NCI-H82 (cell line): Measurements from ENCODE around the gene SENP1.

Source experiments
- DNase-seq: peaks from one replicate; lab custom pipeline; 2025; lab: John Stamatoyannopoulos, UW

SENP1 gene

DNA sequence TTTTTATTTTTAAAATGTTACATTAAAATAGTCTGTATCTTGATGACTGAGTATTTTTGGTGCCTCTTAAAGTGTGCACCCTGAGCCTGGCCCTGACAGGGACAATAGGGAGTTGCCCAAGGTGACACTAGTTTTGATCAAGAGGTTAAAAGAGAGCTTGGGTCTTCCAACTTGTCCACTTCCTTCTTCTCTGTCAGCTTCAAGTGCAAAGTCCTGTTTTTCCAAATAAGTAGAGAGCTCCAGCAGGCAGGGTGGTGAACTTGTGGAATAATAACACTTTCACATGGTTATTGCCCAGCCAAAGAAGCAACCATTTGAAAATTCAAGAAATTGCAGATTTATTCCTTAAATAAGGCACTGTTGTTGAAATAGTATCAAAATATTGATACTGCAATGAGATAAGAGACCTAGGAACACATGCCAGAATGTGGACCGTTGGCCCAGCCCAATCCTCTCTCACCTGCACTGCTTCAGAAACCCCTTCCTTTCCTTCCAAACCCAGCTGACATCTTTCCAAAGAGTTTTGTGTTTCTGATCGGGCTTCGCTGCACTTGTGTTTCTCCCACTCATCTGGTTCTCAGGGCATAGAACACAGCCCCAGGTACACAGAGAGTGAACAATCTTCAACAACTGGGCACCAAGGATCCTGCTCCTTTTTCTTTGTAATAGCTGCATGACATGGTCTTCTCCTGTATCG lies 87.8 kb downstream of the SENP1 start:
- DNase-seq, result no peak

DNA sequence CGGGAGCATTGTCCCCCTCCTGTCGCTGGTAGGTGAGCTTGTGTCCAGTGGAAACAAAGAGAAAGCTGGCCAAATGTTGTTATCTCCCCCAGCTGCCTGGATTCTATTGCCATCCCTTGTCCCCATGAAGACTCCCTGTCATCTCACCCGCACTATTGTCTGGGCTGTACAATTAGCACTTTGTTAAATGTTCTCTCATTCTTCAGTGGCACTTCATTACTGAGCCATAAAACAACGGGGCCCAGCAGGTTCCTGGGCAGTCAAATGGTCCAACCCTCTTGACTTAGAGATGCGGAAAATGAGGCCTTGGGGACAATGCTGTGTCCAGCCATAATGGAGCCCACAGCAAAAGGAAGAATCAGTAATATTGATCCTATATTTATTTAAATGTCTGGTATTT lies 88.4 kb downstream of the SENP1 start:
- no peak for DNase-seq

DNA sequence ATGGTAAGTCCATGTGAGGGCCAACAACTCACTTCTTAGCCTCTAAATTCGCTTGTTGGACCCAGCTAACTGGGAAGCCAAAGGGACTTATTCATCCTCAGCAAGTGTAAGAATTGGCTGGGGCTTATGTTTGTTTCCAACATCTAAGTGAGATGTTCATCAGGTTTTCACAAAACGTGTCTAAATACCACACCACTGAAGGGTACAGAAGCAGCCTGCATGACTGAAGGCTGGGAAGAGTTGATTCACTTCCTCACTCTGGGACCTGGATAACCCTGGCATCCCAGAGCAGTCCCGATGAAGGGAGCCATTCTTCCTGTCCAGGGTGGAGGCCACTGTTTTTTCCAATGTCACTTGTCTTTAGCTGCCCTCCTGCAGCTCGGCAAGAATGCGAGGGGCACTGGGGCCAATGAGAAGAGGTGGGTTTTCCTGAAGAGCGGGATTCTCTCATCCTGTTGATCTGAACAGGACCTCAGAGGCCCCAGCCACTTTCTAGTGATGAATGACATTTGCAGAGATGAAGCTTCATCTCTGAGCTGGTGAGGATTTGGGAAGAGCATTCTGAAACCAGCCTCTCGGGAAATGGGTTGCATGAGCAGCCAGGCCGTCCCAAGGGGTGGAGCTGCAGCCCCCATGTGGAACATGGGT lies 89.4 kb downstream of the SENP1 start:
- no peak for DNase-seq

DNA sequence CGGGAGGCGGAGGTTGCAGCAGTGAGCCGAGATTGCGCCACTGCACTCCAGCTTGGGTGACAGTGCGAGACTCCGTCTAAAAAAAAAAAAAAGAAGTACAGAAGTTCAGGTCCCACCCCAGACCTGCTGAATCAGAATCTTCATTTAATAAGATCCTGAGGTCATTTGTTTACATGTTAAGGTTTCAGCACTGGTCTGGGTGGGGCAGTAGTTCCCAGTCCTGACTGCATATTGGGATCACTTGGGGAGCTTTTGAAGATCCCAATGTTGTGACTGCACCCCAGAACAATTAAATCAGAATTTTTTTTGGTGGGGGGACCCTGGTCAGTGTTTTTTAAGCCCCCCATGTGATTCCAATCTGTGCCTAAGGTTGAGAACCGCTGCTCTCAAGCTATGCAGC lies 89.9 kb downstream of the SENP1 start:
- DNase-seq, result no peak

DNA sequence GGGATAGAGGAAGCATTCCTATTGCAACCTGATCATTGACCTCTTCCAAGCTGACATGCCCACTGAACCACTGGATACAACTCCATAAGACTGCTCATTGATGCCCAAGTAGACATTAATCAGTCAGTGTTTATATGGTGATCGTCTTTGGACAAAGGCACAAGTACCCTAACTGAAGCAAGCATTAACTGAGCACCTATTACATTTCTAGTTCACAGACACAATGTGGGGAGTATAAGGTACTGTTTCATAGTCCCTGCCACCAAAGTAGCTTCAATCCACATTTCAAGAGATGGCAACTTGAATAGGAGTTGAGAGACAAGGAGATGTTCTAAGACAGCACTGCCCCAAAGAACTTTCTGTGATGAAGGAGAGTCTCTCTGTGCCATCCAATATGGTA lies 90.8 kb downstream of the SENP1 start:
- DNase-seq, result no peak

DNA sequence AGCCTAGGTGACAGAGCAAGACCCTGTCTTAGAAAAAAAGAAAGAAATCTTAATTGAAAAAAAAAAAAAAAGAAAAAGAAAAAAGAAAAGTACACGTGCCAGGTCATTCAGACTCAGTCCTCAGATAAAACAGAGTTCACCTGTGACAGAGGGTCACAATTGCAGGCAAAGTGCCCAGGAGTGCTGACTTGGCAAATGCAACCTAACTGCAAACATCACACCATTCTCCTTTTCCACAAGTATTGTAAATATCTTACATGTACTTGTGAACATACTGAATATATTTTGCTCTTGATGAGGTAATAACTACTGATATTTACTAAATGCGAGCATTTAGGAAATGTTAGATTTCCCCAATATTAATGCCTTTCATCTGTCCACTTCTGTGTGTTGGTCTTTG lies 92.6 kb downstream of the SENP1 start:
- DNase-seq, result no peak

DNA sequence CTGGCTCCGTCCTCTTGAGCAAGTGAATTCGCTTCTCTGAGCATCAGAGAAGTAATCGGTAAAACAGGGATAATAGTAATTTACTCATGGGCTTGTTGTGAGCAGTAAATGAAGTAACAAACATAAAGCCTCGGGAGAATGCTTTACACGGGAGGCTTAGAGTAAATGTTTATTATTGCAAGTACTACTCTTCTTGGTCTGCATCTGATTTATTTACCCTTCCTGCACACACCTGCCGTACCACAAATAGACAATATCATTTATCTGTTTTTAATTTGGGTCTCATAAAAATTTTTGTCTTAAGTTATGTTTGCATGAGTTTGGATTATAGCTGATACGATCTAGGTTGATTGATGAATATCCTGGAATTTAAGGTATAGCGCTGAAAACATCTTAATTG lies 93.8 kb downstream of the SENP1 start:
- no peak for DNase-seq

DNA sequence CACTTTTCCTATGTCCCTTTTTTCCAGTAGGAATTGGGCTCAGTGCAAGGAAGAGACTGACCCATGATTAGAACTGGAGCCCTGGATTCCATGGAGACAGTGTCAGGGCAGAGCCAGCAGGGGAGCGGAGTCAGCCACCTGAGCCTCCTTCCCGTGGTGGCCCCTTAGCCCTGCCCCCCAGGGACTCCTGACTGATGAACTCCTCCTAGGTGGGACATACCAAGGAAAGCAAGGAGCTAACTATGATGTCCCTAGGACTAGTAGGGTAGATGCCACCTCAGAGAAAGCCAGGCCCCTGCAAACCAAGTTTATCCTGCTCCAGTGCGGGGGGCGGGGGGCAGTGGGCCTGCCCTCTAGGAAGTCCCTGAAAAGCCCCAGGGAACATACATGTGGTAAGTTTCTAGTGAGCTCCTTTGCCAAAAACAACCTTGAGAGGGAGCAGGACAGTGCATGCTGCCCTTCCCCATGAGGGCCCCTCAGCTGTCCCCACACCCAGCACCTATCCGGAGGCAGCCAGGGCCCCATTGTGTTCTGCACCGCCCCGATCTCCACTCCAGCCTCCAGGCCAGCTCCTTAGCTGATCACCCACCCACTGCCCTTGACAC lies 95.4 kb downstream of the SENP1 start:
- DNase-seq, result no peak

DNA sequence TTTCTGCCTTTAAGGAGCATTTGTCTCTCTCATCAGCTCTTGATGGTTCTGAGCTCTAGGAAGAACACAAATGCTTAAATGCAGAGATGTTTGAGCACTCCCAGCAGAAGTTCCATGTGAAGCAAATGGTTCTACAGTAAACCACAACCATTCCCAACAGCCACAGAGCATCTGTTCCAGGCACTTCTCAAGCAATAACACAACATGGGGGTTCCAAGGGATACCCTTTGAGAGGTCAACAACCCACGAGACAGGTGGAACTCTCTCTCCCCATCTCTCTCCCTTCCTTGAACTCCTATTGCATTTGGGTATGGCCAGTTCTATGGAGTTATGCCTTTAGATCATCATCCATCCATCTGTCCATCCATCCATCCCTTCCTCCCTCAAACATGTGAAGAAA lies 96.4 kb downstream of the SENP1 start:
- no peak for DNase-seq

DNA sequence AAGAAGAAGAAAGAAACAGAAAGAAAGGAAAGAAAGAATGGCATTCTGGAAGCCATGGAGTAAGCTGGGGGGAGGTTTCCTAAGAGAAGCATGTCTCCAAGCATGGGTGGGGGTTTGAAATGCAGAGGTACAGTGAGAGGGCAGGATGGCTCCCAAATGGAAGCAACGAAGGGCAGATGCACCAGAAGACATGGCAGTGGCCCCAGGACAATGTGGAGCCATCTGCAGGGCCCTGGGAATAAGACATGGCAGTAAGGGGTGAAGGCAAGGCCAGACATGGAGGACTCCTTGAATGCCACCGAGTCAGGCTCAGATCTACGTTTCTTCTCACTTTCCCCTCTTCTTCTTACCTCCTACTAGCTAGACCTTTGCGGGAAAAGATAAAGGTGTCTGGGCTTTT lies 96.9 kb downstream of the SENP1 start:
- no peak for DNase-seq

DNA sequence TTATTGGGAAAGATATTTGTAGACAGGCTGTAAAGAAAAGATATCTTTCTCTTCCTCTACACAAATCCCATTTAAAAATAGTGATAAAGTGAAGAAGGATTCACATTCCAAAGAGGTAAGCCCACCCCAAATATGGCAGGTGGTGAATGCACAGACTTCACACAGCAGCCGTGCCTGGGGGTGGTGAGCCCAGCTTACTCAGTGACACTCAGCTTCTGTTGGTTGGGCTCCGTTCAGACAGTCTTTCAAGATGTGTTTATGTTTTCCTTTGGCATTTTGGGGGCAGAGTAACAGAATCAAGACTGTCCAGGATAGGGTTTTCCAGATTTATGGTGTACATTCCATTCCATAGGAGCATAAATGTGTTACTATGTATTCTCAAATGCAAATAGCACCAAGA lies 97.5 kb downstream of the SENP1 start:
- DNase-seq, result no peak

DNA sequence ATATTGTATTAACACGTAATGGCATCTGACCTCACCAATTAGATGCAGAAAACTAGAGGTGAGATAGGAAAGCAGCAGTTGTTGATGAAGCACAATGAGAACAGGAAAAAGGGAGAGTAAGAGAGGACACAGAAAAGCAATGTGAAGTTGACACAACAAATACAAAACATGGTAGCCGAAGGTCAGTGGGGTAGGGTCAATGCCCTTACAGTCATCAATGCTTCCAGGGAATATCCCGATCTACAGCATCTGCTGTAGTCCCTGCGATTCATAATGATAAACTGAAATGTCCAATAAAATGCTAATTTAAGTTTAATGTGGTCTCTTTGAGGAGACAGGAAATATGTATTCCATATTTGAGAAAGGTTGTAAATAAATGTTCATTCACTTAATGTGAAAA lies 98.7 kb downstream of the SENP1 start:
- DNase-seq, result no peak

DNA sequence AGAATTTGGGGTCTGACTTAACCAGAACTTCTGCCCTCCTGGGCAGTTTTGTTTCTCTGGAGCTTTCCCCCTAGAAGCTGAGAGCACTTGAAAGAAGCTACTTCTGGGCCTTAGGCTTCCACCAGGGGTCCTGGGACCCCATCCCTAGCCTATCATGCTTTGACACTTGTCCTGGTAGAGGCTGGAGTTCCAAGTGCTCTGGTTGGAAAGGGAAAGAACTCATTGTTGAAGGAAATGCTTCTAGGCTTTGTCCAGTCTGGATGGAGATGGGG lies 100.2 kb downstream of the SENP1 start:
- DNase-seq, result no peak

DNA sequence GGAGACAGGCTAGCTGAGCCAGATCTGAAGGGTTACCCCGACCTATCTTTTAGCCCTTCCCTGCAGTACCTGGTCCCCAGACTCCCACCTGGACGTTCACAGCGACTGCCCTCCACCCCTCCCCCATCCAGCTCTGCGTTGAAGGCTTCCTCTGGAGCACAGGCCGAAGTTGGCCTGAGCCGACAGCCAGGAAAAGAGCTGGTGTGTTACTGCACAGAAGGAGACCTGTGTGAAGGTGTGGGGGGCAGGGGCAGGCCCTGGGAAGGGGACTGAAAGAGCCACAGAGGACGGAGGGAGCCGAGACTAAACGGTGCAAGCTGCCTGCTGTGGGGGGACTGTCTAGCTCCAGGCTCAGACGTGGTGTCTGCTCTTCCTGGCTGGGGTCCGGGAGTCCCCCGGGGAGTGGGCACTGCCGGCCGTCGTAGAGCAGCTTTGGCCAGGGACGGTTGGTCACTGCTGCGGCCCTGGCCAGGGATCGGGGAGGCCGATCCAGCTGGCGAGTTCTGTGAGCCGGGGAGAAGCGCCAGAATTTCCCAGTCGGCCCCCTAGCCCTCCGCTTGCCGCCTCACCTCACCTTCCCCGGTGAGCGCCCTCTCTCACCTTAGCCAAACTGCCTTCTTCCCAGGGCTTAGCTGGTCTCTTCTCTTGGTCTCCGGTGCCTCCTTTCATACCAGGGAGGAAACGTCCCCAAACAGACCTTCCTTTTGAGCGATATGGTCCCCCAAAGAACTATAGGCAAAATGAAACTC lies 100.7 kb downstream of the SENP1 start:
- no peak for DNase-seq

DNA sequence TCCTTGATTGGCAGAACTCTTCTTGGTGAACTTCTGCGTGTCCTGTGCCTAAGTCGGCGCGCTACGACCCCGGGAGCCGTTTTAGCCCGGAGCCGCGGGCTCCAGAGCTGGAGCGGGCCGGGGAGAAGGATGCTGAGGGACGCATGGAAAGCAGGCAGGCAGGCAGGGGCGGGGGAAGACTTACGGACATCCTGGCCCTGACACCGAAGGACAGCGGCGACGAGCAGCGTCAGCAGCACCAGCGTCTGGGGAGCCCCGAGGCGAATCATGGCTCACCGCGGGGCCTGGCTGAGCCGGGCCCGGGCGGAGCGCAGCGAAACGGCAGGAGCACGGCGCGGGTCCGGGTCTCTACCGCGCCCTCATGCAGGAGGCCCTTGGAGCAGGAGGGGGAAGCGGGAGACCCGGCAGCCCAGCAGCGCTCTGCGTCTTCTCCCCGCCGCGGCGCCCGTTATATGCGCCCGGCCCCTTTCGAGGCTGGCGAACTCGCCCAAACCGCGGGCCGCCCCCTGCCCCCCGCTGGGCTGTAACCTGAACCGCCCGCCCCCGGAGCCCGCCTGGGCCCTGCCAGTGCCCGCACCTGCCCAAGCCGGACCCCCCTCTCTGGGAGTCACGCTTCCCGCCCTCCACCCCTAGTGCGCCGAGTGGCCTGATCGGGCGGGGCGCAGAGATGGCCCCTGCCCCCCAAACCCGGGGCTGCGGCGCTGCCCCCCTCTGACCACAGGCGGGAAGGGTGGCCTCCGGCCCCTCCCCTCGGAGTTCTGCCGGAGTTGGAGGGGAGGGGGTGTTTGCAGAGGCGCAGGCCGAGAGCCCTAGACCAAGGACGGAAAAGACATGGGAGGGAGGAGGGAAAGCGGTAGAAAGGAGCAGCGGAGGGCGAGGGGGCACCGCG lies 101.6 kb downstream of the SENP1 start, which contains the start of gene COL2A1:
Gene COL2A1, minus strand, starts transcription at position 424 of the 889 bp plus-strand sequence. Its CDS starts 155 bp downstream, at position 269.
- DNase-seq, result peak; percentile 31

DNA sequence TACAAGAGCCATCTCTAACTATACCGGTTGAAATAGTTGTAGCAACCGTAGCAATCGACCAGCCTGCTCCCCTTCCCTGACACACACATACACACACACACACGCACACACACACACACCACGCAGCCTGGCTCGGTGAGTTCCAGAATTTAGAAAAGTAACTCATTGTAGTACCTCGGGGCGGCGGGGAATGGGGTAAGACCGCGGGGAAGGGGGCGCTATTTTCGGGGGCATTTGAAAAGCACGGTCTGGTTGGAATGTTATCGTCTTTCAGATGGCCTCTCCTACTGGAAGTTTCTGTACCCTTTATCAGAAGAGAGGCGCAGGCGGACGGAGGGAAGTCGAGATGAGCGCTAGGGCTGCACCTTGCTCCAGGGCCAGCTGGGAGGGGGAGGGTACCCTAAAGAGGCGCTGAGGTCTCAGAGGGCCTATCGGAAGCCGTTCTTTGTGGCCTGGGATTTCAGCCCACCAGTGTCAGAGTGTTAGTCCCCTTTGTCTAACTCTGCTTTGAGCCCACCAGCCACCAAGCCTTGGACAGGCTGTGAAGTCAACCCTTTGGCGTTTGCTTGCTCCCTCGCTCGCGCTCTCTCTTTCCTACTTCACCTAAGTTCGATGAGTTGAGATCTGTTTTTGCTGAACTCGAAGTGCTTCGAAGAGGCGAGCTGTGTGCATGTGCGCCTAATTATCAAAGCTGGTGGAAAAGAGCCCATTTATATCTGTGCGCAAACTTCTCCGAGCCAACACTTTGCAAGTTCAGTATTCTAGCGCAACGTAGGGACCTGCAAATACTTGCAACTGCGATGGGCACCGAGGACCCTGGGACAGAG lies 102.4 kb downstream of the SENP1 start:
- DNase-seq, result peak; percentile 30

DNA sequence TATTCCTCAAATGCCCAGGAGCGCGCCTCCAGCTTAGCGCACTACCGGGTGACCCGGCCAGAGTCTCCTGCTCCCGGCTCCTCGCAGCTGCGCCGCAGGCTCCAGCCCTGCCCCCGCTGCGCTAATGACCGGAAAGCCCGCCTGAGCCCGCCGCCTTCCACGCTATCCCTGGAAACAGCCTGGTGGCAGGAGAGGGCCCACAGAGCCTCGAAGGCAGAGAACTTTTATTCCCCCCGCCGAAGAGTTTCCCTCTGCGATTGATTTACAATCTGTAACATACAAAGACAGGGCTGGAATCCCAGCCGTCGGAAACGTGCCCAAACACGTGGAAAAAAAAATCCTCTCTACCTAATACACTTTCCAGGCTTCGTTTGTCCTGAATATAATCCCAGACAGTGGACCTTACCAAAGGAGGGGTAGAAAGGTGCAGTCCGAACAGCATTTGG lies 103.1 kb downstream of the SENP1 start:
- DNase-seq, result peak; percentile 42

DNA sequence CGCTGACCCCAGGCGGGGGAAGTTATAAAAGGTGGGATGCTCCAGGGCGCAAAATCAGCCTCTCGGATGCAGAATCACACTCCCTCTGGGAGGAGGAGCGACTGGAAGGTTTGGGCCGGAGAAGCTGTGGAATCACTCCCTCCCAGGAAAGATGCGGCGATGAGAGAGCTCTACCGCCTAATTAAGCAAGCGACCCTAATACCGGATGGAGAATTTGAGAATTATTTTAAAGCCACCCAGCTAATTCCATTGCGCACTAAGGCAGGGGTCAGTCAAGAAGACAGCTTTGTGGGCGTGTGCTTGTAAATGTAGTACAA lies 103.5 kb downstream of the SENP1 start:
- DNase-seq, result no peak

DNA sequence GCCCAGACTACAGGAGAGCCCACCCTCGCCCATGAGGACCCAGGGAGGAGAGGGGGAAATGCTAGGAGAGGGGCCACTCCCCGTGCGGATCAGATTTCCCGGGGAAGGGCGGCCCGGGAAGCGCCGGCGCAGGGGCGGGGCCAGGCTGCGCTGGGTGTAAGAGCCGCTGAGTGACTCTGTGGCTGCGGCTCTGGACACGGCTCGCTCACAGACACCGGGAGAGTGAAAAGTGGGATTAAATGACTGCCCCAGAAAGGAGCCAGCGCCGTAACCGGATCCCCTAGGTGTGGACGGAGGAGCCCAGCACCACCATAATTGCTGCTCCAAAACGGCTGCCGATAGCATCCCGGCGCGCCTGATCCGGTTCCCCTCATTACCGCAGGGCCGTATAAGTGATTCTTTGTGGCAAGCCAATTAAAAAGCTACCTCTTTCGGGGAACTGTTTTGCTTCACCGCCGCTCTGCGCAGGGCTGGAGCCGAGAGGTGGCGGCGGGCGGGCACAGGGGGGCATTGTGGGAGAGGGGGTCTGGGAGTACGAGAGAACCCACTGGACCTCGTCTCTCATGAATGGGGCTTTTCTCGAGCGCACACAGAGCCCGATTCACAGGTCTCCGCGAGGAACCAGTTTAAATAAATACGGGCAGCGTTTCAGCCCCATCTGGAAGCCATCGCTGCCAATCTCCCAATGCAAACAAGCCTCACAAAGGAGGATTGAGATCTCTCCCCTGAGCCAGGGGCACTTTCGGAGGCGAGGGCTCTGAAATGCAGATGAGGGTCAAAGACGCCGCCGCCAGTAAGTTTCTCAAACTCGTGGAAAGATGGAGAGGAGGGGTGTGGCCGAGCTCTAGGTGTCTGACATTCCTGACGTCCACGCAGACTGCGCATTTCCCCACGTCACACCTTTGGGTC lies 104.1 kb downstream of the SENP1 start:
- peak; percentile 84 for DNase-seq

DNA sequence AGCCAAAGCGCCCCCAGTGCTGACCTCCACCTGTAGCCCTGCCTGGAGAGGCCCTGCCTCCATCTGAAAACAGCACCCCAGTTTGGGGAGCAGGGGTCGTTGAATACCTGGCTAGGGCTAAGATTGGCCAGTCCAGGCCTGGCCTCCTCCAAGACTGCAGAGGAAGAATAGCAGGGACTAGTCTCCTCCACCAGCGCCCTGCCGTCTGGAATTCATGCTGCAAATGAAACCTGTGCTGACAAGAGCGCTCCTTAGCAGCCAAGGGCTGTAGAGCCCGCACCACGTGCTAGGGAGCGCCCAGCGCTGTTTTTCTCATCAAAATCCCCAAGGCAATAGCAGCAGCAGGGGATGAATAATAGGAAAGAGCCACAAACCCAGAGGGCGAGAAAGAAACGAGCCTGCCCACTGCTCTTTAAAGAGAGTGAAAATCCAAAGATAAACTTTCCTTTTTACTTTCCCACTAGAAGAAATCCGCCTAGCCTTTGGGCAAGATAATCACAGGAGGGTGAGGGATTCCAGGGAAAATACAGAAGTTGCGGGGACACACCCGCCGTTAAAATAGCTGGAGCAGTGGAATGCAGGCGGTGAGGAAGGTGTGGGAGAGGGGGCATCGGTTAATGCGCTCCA lies 104.9 kb downstream of the SENP1 start:
- peak; percentile 68 for DNase-seq
